GM18951 (cell line): ENCODE data around the gene TPSB2.
"Not testable (repeated sequence)": the region's sequence is repeated elsewhere in the genome, so short reads cannot be mapped to it uniquely, and the experiment has no call there.

Experiments used
- POLR2A ChIP-seq: IDR thresholded peaks from 4 replicates; pipeline ENCODE4 v1.6.1; 2011; ENCODE audit warnings: mild to moderate bottlenecking; ENCODE audit not compliant: insufficient read length, insufficient read depth; ENCODE audit errors: extremely low read depth
- in situ Hi-C: fragments of 300-500 bp; cut with MboI; formaldehyde crosslinking; loops from one replicate; pipeline ENCODE4 v1.12.0; 2022; ENCODE audit warnings: low sequenced_read_pairs, mixed read lengths, inconsistent platforms; ENCODE audit not compliant: unreplicated experiment

The TPSB2 gene

DNA sequence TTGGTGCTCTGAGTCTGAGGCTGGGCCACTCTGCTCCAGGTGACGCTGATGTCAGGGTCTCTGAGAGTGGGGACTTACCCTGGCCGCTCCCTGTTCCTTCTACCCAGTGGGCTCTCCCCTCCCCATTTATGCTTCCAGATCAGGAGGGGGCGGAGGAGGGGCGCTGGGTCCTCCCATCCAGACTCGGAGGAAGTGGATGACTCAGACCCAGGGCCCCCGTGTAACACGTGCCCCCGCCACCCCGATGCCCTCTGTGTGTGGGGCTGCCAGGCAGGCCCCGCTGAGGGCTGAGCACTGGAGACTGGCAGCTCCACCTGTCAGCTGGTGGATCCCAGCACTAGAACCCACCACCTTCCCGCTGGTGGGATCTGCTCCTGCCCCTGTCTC lies at the start of gene TPSB2:
TPSB2 (minus strand) TSS at position 101 of the 387 bp plus-strand sequence. CDS start 233 bp downstream, outside the sequence.
- in situ Hi-C loops, result not testable (repeated sequence)

DNA sequence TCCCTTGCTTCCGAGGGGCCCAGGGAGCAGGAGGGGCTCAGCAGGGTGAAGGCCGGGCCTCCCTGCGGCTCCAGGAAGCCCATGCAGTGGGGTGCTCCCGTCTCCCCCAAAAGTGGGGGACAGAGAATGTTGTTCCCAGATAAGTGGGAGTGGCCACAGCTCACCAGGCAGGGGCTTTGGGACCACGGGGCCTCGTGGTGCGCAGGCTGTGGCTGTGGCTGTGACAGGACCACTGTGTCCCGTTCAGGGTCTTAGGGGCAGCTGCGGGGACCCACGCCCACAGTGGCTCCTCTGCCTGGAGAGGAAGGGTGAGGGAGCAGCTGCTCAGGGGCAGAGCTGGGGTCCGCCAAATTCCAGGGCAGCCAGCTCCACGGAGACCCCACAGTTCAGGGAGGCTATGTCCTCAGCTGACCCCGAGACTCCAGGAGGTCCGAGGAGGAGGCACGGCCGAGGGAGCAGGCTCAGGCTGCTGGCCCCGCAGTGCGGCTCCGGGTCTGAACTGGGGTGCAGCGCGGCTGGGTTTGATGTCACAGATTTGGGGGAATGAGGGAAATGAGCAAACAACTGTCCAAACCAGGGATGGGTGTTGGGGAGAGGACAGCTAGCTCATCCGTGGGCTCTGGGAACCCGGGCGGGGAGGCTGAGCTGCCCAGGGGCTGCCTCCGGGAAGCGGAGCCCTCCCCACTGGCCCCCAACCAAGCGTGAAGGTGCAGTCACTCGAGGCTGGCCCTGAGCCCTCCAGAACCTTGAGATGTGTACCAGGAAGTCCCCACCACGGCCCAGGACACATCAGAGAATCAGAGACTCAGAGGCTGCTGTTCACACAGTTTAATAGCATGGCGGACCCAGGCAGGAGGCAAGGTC lies 49.3 kb upstream of the TPSB2 start:
- no peak for TF ChIP-seq POLR2A
- in situ Hi-C loops, result no loop called here

DNA sequence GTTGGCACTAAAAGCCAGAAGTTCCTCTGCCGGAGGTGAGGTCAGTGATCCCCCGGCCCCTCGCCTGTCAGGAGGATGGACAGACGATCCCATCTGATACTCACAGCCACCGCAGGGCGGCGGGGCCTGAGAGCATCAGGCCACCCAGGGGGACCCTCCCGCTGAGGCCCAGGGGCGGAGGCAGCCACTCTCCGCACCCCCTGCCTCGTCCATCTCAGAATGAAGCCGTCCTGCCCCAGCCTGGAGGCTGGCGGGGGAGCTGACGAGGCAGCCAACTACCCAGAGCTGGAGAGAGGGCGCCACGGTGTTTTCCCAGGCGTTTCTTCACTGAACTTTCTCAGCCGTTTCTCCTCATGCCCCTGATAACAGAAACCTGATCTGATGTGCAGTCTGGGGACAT lies 48.5 kb upstream of the TPSB2 start:
- no peak for TF ChIP-seq POLR2A
- in situ Hi-C loops, result no loop called here

DNA sequence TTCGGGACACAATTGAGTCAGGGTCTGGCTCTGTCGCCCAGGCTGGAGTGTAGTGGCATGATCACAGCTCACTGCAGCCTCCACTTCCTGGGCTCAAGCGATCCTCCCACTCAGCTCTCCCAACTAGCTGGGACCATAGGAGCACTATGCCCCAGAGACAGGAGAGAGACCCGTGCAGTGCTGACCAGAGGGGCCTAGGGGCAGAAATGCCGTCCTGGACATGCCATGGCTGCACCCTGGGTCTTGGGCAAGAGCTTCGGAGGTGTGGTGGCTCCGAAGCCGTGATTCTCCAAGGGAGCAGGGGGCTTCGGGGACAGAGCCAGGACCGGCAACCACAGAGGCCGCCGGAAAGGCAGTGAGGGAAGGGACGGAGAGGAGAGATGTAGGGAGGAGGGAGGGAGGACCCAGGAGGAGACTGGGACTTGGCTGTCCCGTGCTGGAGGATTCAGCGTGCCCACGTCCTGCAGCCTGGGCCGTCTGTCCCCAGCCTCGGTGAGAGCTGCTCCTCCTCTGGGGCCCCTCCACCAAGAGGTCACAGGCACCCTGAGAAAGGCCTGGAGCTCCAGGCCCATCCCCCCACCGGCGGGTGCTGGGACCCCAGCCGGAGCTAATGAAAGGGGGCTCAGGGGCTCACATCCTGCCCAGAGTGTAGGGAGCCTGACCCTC lies 47.8 kb upstream of the TPSB2 start:
- no peak for TF ChIP-seq POLR2A
- in situ Hi-C loops, result no loop called here

DNA sequence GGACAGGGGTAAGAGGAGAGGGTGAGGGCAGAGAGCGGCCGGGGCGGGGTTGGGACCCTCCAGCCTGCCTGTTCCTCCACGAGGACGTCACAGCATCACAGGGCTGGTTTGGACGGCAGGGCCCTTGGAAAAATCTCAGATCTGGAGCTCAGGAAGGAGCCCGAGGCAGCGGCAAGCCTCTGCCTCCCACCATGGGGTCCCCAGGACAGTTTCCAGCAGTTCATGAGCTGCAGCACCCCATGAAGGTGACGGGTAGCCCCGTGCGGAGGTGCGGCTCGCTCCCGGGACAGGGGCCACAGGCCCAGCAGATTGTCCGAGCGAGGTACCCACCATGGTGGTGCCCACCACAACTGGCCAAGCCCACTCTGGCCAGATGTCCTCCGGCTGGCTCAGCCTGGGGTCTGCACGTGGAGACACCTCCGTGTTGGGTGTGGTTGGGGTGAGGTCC lies 47.2 kb upstream of the TPSB2 start:
- in situ Hi-C loops, result no loop called here
- TF ChIP-seq POLR2A, result no peak

DNA sequence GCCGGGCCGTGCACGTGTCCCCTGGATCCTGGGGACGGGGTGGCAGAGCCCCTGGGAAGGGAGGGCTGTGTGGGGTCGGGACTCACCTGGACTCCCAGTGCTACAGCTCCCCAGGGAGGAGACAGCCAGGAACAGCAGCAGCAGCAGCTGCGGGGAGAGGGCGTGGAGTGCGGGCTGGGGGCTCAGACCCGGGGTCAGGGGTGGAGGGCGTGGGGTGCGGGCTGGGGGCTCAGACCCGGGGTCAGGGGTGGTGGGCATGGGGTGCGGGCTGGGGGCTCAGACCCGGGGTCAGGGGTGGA lies 46.5 kb upstream of the TPSB2 start:
- in situ Hi-C loops, result no loop called here
- no peak for TF ChIP-seq POLR2A

DNA sequence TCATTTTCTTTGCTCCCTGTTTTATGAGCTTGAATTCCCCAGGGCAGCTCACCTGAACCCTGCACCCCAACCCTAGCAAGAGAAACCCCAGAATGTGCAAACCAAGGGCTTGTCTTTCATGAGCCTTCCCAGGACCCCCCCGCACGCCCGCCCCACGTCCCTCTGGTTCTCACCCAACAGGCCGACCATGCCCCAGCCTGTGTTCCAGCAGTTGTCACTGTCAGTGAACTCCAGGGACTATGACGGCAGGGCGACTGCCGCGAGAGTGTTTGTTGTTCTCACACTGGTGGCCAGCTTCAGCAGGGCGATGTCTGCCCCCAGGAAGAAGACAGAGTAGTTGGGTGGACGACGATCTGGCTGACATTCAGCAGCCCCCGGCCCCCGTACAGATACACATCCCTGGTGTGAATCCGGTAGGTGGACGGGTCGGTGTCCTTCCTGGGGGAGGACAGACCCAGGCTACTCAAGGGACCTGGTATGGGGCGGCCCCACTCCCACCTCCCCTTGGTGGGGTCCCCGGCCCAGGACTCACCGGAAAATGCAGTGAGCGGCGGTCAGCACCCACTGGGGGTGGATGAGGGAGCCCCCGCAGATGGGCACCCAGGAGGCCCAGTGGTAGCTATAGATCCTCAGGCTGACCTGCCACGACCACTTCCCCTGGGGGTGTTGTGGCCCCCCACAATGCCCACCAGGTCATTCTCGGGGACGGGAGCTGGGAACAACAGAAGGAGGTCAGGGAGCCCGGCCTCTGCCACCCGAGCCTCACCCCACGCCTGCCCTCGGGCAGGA lies 46.0 kb upstream of the TPSB2 start:
- in situ Hi-C loops, result no loop called here

DNA sequence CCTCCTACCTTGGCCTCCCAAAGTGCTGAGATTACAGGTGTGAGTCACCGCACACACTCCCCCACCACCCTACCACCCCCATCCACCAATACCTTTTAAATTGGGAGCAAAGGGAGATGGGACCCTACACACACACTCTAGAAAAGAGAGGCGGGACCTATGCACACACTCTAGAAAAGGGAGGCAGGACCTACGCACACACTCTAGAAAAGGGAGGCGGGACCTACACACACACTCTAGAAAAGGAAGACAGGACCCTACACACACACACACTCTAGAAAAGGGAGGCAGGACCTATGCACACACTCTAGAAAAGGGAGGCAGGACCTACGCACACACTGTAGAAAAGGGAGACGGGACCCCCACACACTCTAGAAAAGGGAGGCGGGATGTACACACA lies 44.8 kb upstream of the TPSB2 start:
- in situ Hi-C loops, result no loop called here
- no peak for TF ChIP-seq POLR2A

More for the DNA sequence above, 46.0 kb upstream of the TPSB2 start:
- no peak for TF ChIP-seq POLR2A

DNA sequence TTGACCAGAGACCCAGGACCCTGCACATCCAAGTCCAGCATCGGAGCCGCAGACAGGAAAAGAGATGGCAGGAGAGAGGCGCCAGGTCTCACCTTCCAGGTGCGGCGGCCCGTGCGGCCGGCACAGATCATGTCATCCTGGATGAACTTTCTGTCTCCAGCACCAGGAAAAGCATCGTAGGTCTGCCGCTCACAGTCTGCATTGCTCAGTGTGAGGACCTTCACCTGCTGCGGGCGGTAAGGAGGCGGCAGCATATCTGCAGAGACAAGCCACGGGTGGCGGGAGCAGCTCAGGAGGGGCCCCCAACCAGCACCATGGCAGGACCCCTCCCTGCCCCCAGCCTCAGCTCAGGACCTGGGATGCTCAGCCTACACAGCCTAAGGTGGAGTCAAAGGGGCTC lies 43.8 kb upstream of the TPSB2 start:
- TF ChIP-seq POLR2A, result no peak
- in situ Hi-C loops, result no loop called here

DNA sequence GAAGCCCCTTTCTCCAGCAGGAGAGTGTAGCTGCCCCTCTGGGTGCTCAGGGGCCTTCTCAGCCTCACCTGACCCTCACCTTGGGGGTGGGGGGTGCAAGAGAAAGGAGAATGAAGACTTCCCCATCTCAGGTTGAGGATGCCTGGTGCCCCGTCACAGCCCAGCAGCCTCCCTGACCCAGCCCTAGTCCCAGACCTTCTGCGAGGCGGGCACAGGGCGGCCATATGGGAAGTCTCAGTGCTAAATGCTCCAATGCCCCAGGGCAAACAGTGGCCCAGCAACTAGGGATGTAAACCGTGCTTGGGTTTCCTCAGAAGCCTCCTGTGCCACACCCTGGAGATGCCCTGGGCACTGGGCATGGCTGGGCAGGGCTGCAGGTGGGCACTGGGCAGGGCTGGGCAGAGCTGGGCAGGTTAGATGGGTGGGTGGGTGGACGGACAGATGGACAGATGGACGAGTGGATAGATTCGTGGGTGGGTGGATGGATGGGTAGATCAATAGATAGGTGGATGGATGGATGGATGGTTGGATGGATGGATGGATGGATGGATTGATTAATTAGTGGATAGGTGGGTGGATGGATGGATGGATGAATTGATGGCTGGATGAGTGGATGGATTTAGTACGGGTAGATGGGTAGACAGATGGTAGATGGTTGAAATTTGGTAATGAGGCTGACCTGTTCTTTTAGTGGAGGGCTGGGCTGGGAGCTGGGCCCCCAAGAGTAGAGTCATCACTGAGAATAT lies 42.6 kb upstream of the TPSB2 start:
- in situ Hi-C loops, result no loop called here
- TF ChIP-seq POLR2A, result no peak

DNA sequence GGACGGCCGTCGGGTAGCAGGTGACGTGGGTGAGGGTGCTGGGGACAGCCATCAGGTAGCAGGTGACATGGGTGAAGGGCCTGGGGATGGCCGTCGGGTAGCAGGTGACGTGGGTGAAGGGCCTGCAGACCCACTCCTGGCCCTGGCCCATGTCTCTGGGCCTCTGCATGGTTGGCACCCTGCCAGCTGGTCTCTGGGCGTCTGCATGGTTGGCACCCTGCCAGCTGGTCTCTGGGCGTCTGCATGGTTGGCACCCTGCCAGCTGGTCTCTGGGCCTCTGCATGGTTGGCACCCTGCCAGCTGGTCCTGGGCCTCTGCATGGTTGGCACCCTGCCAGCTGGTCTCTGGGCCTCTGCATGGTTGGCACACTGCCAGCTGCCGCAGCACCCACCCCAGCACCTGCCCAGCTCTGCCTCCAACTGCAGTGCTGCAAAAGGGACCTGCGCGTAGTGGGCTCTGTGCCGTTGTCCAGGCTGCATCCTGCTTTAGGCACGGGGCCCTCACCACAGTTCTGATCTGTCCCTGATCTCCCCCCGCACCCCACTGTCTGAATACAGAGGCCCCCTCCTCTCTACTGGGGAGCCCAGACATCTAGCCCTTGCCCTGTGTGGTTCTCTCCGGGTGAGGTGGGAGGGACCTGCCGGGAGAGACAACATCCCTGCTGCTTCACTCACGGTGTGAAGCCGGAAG lies 41.9 kb upstream of the TPSB2 start:
- in situ Hi-C loops, result not testable (repeated sequence)

DNA sequence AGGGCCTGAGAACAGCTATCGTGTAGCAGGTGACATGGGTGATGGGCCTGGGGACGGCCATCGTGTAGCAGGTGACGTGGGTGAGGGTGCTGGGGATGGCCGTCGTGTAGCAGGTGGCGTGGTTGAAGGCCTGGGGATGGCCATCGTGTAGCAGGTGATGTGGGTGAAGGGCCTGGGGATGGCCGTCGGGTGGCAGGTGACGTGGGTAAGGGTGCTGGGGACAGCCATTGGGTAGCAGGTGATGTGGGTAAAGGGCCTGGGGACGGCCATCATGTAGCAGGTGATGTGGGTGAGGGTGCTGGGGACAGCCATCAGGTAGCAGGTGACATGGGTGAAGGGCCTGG lies 41.4 kb upstream of the TPSB2 start:
- no peak for TF ChIP-seq POLR2A
- in situ Hi-C loops, result no loop called here

DNA sequence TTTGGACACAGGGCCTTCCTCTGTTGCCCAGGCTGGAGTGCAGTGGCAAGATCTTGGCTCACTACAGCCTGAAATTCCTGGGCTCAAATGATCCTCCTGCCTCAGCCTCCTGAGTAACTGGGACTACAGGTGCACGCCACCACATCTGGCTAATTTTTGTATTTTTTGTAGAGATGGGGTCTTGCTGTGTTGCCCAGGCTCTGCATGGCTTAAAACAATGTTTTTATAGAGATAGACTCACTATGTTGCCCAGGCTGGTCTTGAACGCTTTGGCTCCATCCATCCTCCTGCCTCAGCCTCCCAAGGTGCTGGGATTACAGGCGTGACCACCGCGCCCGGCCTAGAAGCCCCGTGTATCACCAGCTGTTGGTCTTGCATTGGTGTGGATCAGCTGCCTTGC lies 39.4 kb upstream of the TPSB2 start:
- in situ Hi-C loops, result not testable (repeated sequence)

DNA sequence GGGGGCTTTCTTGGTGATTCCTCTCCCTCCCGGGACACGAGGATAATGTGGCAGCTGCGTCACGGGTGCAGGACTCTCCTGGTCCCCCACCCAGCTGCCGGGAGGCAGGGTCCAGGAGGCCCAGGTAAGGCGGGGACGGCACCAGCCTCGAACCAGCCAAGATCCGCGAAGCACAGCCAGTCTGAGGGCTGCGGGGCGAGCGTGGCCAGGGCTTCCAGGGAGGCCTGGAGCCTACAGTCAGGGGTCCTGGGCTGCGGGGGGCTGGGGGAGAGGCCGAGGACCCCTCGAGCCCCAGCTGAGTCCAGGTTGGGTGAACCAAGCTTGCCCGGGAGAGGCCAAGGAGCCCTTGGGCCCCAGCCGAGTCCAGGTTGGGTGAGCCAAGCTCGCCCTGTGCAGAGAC lies 35.8 kb upstream of the TPSB2 start:
- TF ChIP-seq POLR2A, result no peak
- in situ Hi-C loops, result no loop called here
